ENCODE measurements around the gene CES4A. TPM values are rescaled to one million over a fixed set of nuclear protein-coding genes. Genes with fewer than 3 reads are reported as not detected.

CES4A gene
- total and polyA plus RNA-seq, 7 donors = 2.3 to 7.5 (median 4.1) TPM

- Histone ChIP-seq H3K4me3 (no peak overlapping the region), H3K27ac (no peak overlapping the region), H3K4me1 (no peaks in the 10 kb centered on the region), H3K27me3 (no peaks in the 10 kb centered on the region), H3K36me3 (no peaks in the 10 kb centered on the region), H3K9me3 (no peaks in the 10 kb centered on the region)
- no peak for TF ChIP-seq POLR2A (IDR thresholded peaks at IDR 0.05)
- TF ChIP-seq POLR2AphosphoS5 (IDR thresholded peaks at IDR 0.05) = no peak
- TF ChIP-seq CTCF (IDR thresholded peaks at IDR 0.05) = no peak
- no peak for TF ChIP-seq EP300 (IDR thresholded peaks at IDR 0.05)
- DNase-seq = no peak
- WGBS, 2 donors = 92 to 97% methylated on average over 2 of the region's 2 CpGs
- intact Hi-C loops (cut with DNase I) = no loop called here
Observed at GRCh38 chr16:67050796-67051195, 62.4 kb downstream of the CES4A start.

GRCh38 chr16:67052399-67052798 is 64.0 kb downstream of the CES4A start:
- WGBS, 2 donors = 85 to 86% methylated on average over 1 of the region's 1 CpG
- no peaks in the 10 kb centered on the region for H3K9me3 ChIP-seq
- H3K27ac ChIP-seq = no peak overlapping the region
- H3K4me1 ChIP-seq = no peaks in the 10 kb centered on the region
- intact Hi-C loops (cut with DNase I) = no loop called here
- H3K4me3 ChIP-seq = no peak overlapping the region
- no peak for DNase-seq
- H3K27me3 ChIP-seq = no peaks in the 10 kb centered on the region
- TF ChIP-seq POLR2A (IDR thresholded peaks at IDR 0.05) (no peak), POLR2AphosphoS5 (IDR thresholded peaks at IDR 0.05) (no peak), EP300 (IDR thresholded peaks at IDR 0.05) (no peak)
- no peaks in the 10 kb centered on the region for H3K36me3 ChIP-seq

- no peaks in the 10 kb centered on the region for H3K36me3 ChIP-seq
- no peak for TF ChIP-seq CTCF (IDR thresholded peaks at IDR 0.05)
- TF ChIP-seq POLR2AphosphoS5 (IDR thresholded peaks at IDR 0.05) = no peak
- TF ChIP-seq POLR2A (IDR thresholded peaks at IDR 0.05) = no peak
- TF ChIP-seq EP300 (IDR thresholded peaks at IDR 0.05) = no peak
- 66 to 86% methylated on average over 4 of the region's 4 CpGs for WGBS, 2 donors
- no peaks in the 10 kb centered on the region for H3K27me3 ChIP-seq
- DNase-seq = no peak
- H3K4me3 ChIP-seq = no peak overlapping the region
- H3K9me3 ChIP-seq = no peaks in the 10 kb centered on the region
- no peaks in the 10 kb centered on the region for H3K4me1 ChIP-seq
- no peak overlapping the region for H3K27ac ChIP-seq
- intact Hi-C loops (cut with DNase I) = no loop called here
Observed at GRCh38 chr16:67053767-67054334, 65.5 kb downstream of the CES4A start.

GRCh38 chr16:67054901-67055300 is 66.5 kb downstream of the CES4A start:
- H3K36me3 ChIP-seq = no peaks in the 10 kb centered on the region
- H3K27ac ChIP-seq = no peak overlapping the region
- H3K4me3 ChIP-seq = no peak overlapping the region
- TF ChIP-seq CTCF (IDR thresholded peaks at IDR 0.05) (no peak), EP300 (IDR thresholded peaks at IDR 0.05) (no peak), POLR2A (IDR thresholded peaks at IDR 0.05) (no peak), POLR2AphosphoS5 (IDR thresholded peaks at IDR 0.05) (no peak)
- H3K9me3 ChIP-seq = no peaks in the 10 kb centered on the region
- intact Hi-C loops (cut with DNase I) = no loop called here
- WGBS, 2 donors = 84 to 98% methylated on average over 2 of the region's 2 CpGs
- H3K4me1 ChIP-seq = no peaks in the 10 kb centered on the region
- no peaks in the 10 kb centered on the region for H3K27me3 ChIP-seq
- DNase-seq = no peak

- 80 to 85% methylated on average over 4 of the region's 4 CpGs for WGBS, 2 donors
- no peak for DNase-seq
- H3K4me3 ChIP-seq = no peak overlapping the region
- H3K36me3 ChIP-seq = no peaks in the 10 kb centered on the region
- H3K9me3 ChIP-seq = no peaks in the 10 kb centered on the region
- intact Hi-C loops (cut with DNase I) = no loop called here
- no peak overlapping the region for H3K27ac ChIP-seq
- H3K4me1 ChIP-seq = no peaks in the 10 kb centered on the region
- no peak for TF ChIP-seq POLR2AphosphoS5 (IDR thresholded peaks at IDR 0.05)
- TF ChIP-seq CTCF (IDR thresholded peaks at IDR 0.05) = no peak
- no peaks in the 10 kb centered on the region for H3K27me3 ChIP-seq
Observed at GRCh38 chr16:67055712-67056487, 67.5 kb downstream of the CES4A start.

Small RNAs within 50 kb of the gene (small RNA-seq; reads per million reads assigned to genes)
- 0 reads per million in 3 donors for gene RN7SL543P

Other genes starting within 250 kb of the CES4A start
- 100 to 1,000 TPM; 164 to 327 (median 261) TPM for gene DYNC1LI2, start 237.0 kb upstream of the CES4A start, total RNA-seq
- 10 to 100 TPM; 52.9 to 68.7 (median 60.8) TPM for gene DYNC1LI2, start 237.0 kb upstream of the CES4A start, polyA plus RNA-seq
- under 1 TPM in 1 of 4 donors, not detected in 3; under 0.01 TPM for gene TERB1, start 187.0 kb upstream of the CES4A start, total RNA-seq
- gene TERB1, start 187.0 kb upstream of the CES4A start, polyA plus RNA-seq = under 1 TPM in 1 of 3 donors, not detected in 2; 0.03 TPM
- 10 to 100 TPM; 34.6 to 58.3 (median 46.9) TPM for gene NAE1, start 157.6 kb upstream of the CES4A start, total RNA-seq
- 10 to 100 TPM; 34.8 to 48.8 (median 35.9) TPM for gene NAE1, start 157.6 kb upstream of the CES4A start, polyA plus RNA-seq
- 1 to 10 TPM in 1 of 4 donors, not detected in 3; 1.9 TPM for gene CA7, start 144.2 kb upstream of the CES4A start, total RNA-seq
- gene CA7, start 144.2 kb upstream of the CES4A start, polyA plus RNA-seq = 100 to 1,000 TPM; 112 to 188 (median 154) TPM
- gene PDP2, start 108.1 kb upstream of the CES4A start, total RNA-seq = 1 to 10 TPM; 2.6 to 8.3 (median 4.7) TPM
- 1 to 10 TPM; 3.0 to 6.1 (median 5.1) TPM for gene PDP2, start 108.1 kb upstream of the CES4A start, polyA plus RNA-seq
- not detected for gene CDH16, start 69.7 kb upstream of the CES4A start, total RNA-seq
- gene CDH16, start 69.7 kb upstream of the CES4A start, polyA plus RNA-seq = under 1 TPM in 2 of 3 donors, not detected in 1; 0.19 to 0.60 TPM
- gene RRAD, start 63.1 kb upstream of the CES4A start, total RNA-seq = 10 to 100 TPM; 10.9 to 31.2 (median 16.3) TPM
- gene RRAD, start 63.1 kb upstream of the CES4A start, polyA plus RNA-seq = 1 to 10 TPM; 1.2 to 5.5 (median 1.8) TPM
- 100 to 1,000 TPM in 1 of 4 donors, 10 to 100 TPM in 3; 71.7 to 121 (median 82.8) TPM for gene CIAO2B, start 54.2 kb upstream of the CES4A start, total RNA-seq
- 100 to 1,000 TPM; 193 to 219 (median 214) TPM for gene CIAO2B, start 54.2 kb upstream of the CES4A start, polyA plus RNA-seq
- gene CES2, start 53.1 kb upstream of the CES4A start, total RNA-seq = 10 to 100 TPM; 21.8 to 25.5 (median 23.0) TPM
- gene CES2, start 53.1 kb upstream of the CES4A start, polyA plus RNA-seq = 100 to 1,000 TPM in 1 of 3 donors, 10 to 100 TPM in 2; 53.4 to 163 (median 67.9) TPM
- 1 to 10 TPM in 1 of 4 donors, under 1 TPM in 2, not detected in 1; 0.16 to 2.5 (median 0.55) TPM for gene CES3, start 27.3 kb upstream of the CES4A start, total RNA-seq
- 10 to 100 TPM; 10.8 to 48.4 (median 13.2) TPM for gene CES3, start 27.3 kb upstream of the CES4A start, polyA plus RNA-seq
- gene CBFB, start 40.6 kb downstream of the CES4A start, total RNA-seq = 10 to 100 TPM; 21.3 to 28.0 (median 24.8) TPM
- gene CBFB, start 40.6 kb downstream of the CES4A start, polyA plus RNA-seq = 10 to 100 TPM in 1 of 3 donors, 1 to 10 TPM in 2; 9.6 to 19.3 (median 9.7) TPM
- gene PHAF1, start 121.4 kb downstream of the CES4A start, total RNA-seq = 10 to 100 TPM; 11.4 to 16.3 (median 14.0) TPM
- gene PHAF1, start 121.4 kb downstream of the CES4A start, polyA plus RNA-seq = 1 to 10 TPM; 8.9 to 9.7 (median 9.0) TPM
- gene B3GNT9, start 162.4 kb downstream of the CES4A start, total RNA-seq = 10 to 100 TPM in 3 of 4 donors, 1 to 10 TPM in 1; 8.7 to 18.8 (median 12.2) TPM
- gene B3GNT9, start 162.4 kb downstream of the CES4A start, polyA plus RNA-seq = 1 to 10 TPM in 2 of 3 donors, under 1 TPM in 1; 0.46 to 4.9 (median 1.2) TPM
- gene TRADD, start 171.3 kb downstream of the CES4A start, total RNA-seq = 10 to 100 TPM; 16.1 to 23.2 (median 19.6) TPM
- 10 to 100 TPM; 23.4 to 30.2 (median 26.4) TPM for gene TRADD, start 171.3 kb downstream of the CES4A start, polyA plus RNA-seq
- gene FBXL8, start 171.4 kb downstream of the CES4A start, total RNA-seq = 10 to 100 TPM in 2 of 4 donors, 1 to 10 TPM in 2; 7.5 to 11.8 (median 9.7) TPM
- 10 to 100 TPM in 2 of 3 donors, 1 to 10 TPM in 1; 4.9 to 19.1 (median 10.8) TPM for gene FBXL8, start 171.4 kb downstream of the CES4A start, polyA plus RNA-seq
- 100 to 1,000 TPM in 1 of 4 donors, 10 to 100 TPM in 3; 21.2 to 109 (median 25.8) TPM for gene HSF4, start 176.2 kb downstream of the CES4A start, total RNA-seq
- gene HSF4, start 176.2 kb downstream of the CES4A start, polyA plus RNA-seq = 10 to 100 TPM in 1 of 3 donors, 1 to 10 TPM in 2; 1.2 to 17.9 (median 3.6) TPM
- gene NOL3, start 181.9 kb downstream of the CES4A start, total RNA-seq = 10 to 100 TPM; 23.2 to 36.7 (median 25.9) TPM
- 10 to 100 TPM; 12.7 to 23.9 (median 13.2) TPM for gene NOL3, start 181.9 kb downstream of the CES4A start, polyA plus RNA-seq
- 10 to 100 TPM in 1 of 4 donors, 1 to 10 TPM in 3; 6.6 to 22.2 (median 9.7) TPM for gene MATCAP1, start 195.4 kb downstream of the CES4A start, total RNA-seq
- gene MATCAP1, start 195.4 kb downstream of the CES4A start, polyA plus RNA-seq = 10 to 100 TPM in 1 of 3 donors, 1 to 10 TPM in 2; 3.0 to 30.3 (median 4.8) TPM
- gene EXOC3L1, start 201.5 kb downstream of the CES4A start, total RNA-seq = 1 to 10 TPM; 1.1 to 4.4 (median 1.9) TPM
- 1 to 10 TPM; 2.5 to 8.4 (median 5.4) TPM for gene EXOC3L1, start 201.5 kb downstream of the CES4A start, polyA plus RNA-seq
- 10 to 100 TPM; 59.9 to 85.9 (median 76.0) TPM for gene E2F4, start 203.6 kb downstream of the CES4A start, total RNA-seq
- 10 to 100 TPM; 40.0 to 71.0 (median 51.7) TPM for gene E2F4, start 203.6 kb downstream of the CES4A start, polyA plus RNA-seq
- gene ELMO3, start 210.5 kb downstream of the CES4A start, total RNA-seq = 1 to 10 TPM in 2 of 4 donors, under 1 TPM in 2; 0.14 to 1.7 (median 1.1) TPM
- 10 to 100 TPM; 31.8 to 41.8 (median 35.1) TPM for gene ELMO3, start 210.5 kb downstream of the CES4A start, polyA plus RNA-seq
- gene TMEM208, start 238.5 kb downstream of the CES4A start, total RNA-seq = 10 to 100 TPM; 15.3 to 31.4 (median 24.2) TPM
- gene TMEM208, start 238.5 kb downstream of the CES4A start, polyA plus RNA-seq = 100 to 1,000 TPM in 1 of 3 donors, 10 to 100 TPM in 2; 33.0 to 109 (median 36.5) TPM